Endothelial cell of umbilical vein (primary cell): ENCODE data around the gene TXNDC17. TPM values are rescaled to one million over a fixed set of nuclear protein-coding genes. Genes with fewer than 3 reads are reported as not detected.

Experiments
- BruUV-seq: library from RNA; stranded (reverse); fragments of 400-500 nt; replicated peaks from 2 replicates; lab custom pipeline; 2021; lab: Mats Ljungman, UMichigan
- CTCF ChIA-PET: fragments of 300-600, 350-600 bp; sonication (Branson Sonifier 250); formaldehyde crosslinking; loops from one replicate; lab custom pipeline; 2021; ENCODE audit warnings: antibody characterized with exemption, inconsistent platforms; lab: Charles Lee
- POLR2A ChIA-PET: fragments of 300-600, 350-600 bp; sonication (Branson Sonifier 250); formaldehyde crosslinking; loops from one replicate; lab custom pipeline; 2021; ENCODE audit warnings: antibody characterized with exemption, inconsistent platforms; lab: Charles Lee
- DNase-seq: peaks from one replicate; pipeline ENCODE4 v3.0.0-alpha.2; 2011; ENCODE audit warnings: low read depth, low spot score
- FAIRE-seq: peaks from 2 replicates; lab custom pipeline; 2011; peaks lifted over from hg19 to GRCh38; lab: Jason Lieb, UNC
- H2AFZ ChIP-seq: 2 replicates; pipeline ENCODE4 v1.6.0; 2012; ENCODE audit warnings: low read depth, low read length, control low read depth, inconsistent platforms
- H3K27ac ChIP-seq: 2 replicates; pipeline ENCODE4 v1.5.1; 2011; ENCODE audit warnings: low read depth, mild to moderate bottlenecking, control low read depth, low read length, moderate library complexity; ENCODE audit not compliant: insufficient read depth
- H3K27me3 ChIP-seq, 2 experiments: 2 replicates each; pipeline versions ENCODE4 v1.6.0 to v1.6.1; 2011; ENCODE audit warnings: low read length in 2 of 2, mixed read lengths in 1 of 2; ENCODE audit not compliant: control insufficient read depth in 2 of 2, insufficient read depth in 2 of 2
- H3K36me3 ChIP-seq, 2 experiments: 2 replicates in 1 of 2; 3 replicates in 1 of 2; pipeline ENCODE4 v1.5.1; 2011; ENCODE audit warnings: low read length in 2 of 2, mild to moderate bottlenecking in 1 of 2, moderate library complexity in 1 of 2; ENCODE audit not compliant: control insufficient read depth in 2 of 2, insufficient read depth in 2 of 2; ENCODE audit errors: extremely low read depth in 1 of 2
- H3K4me1 ChIP-seq: 3 replicates; pipeline ENCODE4 v1.5.1; 2011; ENCODE audit warnings: mild to moderate bottlenecking, low read length; ENCODE audit not compliant: control insufficient read depth, insufficient read depth; ENCODE audit errors: extremely low read depth
- H3K4me2 ChIP-seq: 2 replicates; pipeline ENCODE4 v1.6.1; 2011; ENCODE audit warnings: low read length, control low read depth, mixed read lengths; ENCODE audit not compliant: insufficient read depth
- H3K4me3 ChIP-seq, 3 experiments: fragments of 200-600 bp in 1 of 3; sonication (generic), shearing (Covaris generic) in 1 of 3; replicated peaks in 1 of 3; 2 replicates each; pipeline ENCODE4 v1.5.1; 2011 to 2016; ENCODE audit warnings: control low read depth in 3 of 3, low read length in 3 of 3, mild to moderate bottlenecking in 2 of 3, inconsistent platforms in 1 of 3, low read depth in 1 of 3, moderate library complexity in 1 of 3; ENCODE audit not compliant: insufficient read depth in 1 of 3
- H3K79me2 ChIP-seq: 2 replicates; pipeline ENCODE4 v1.6.0; 2012; ENCODE audit warnings: low read length, inconsistent platforms; ENCODE audit not compliant: control insufficient read depth, insufficient read depth
- H3K9ac ChIP-seq: replicated peaks from 2 replicates; pipeline ENCODE3; 2011; ENCODE audit warnings: low read length, control low read depth; ENCODE audit not compliant: insufficient read depth; ENCODE audit errors: extremely low read depth
- H3K9me1 ChIP-seq: replicated peaks from 3 replicates; pipeline ENCODE4 v1.6.0; 2011; ENCODE audit warnings: mild to moderate bottlenecking, low read length; ENCODE audit not compliant: control insufficient read depth, insufficient read depth; ENCODE audit errors: extremely low read depth
- H3K9me3 ChIP-seq: replicated peaks from 2 replicates; pipeline ENCODE4 v1.5.1; 2012; ENCODE audit warnings: low read length, inconsistent platforms; ENCODE audit not compliant: control insufficient read depth, insufficient read depth
- H4K20me1 ChIP-seq: replicated peaks from 2 replicates; pipeline ENCODE3; 2011; ENCODE audit warnings: mild to moderate bottlenecking, low read length; ENCODE audit not compliant: control insufficient read depth, insufficient read depth; ENCODE audit errors: extremely low read depth
- CTCF ChIP-seq, 2 donors: IDR thresholded peaks; 1 replicate in 1 of 2; 2 replicates in 1 of 2; pipeline ENCODE4 v1.5.1; 2011; ENCODE audit warnings: low read length in 2 of 2, mild to moderate bottlenecking in 2 of 2, moderate library complexity in 2 of 2, control low read depth in 1 of 2, inconsistent platforms in 1 of 2, low read depth in 1 of 2; ENCODE audit not compliant: insufficient read depth in 1 of 2; ENCODE audit errors: extremely low read depth in 1 of 2
- EZH2 ChIP-seq: IDR thresholded peaks from 2 replicates; pipeline ENCODE4 v1.6.1; 2012; ENCODE audit warnings: borderline replicate concordance, low read depth, mild to moderate bottlenecking, moderate library complexity, low read length, inconsistent platforms; ENCODE audit not compliant: severe bottlenecking
- GATA2 ChIP-seq: IDR thresholded peaks from 2 replicates; pipeline ENCODE4 v1.7.0; 2011; ENCODE audit warnings: low read depth, mild to moderate bottlenecking, moderate library complexity, mixed read lengths, low read length; ENCODE audit not compliant: insufficient read length, insufficient read depth
- JUN ChIP-seq: IDR thresholded peaks from 2 replicates; pipeline ENCODE4 v1.6.1; 2011; ENCODE audit warnings: borderline replicate concordance, low read depth; ENCODE audit not compliant: insufficient read length, insufficient read depth
- MAX ChIP-seq: IDR thresholded peaks from 2 replicates; pipeline ENCODE4 v1.6.1; 2011; ENCODE audit not compliant: insufficient read depth, insufficient read length
- MYC ChIP-seq: IDR thresholded peaks from one replicate; pipeline ENCODE4 v1.6.1; 2011; ENCODE audit warnings: mild to moderate bottlenecking, low read depth, low read length
- POLR2A ChIP-seq: IDR thresholded peaks from 2 replicates; pipeline ENCODE4 v1.6.1; 2012; ENCODE audit warnings: low read depth, mild to moderate bottlenecking, control low read depth, low read length
- dilution Hi-C: fragments of 300-500 bp; cut with MboI; formaldehyde crosslinking; loops from one replicate; pipeline ENCODE4 v1.15.0; 2019; ENCODE audit warnings: low sequenced_read_pairs; ENCODE audit not compliant: extremely low pct_ligation_motif_present
- intact Hi-C: fragments of 100-400 bp; cut with micrococcal nuclease; formaldehyde crosslinking; loops from one replicate; pipeline ENCODE4 v1.10.0; 2022
- polyA plus RNA-seq, 4 experiments: library from polyadenylated mRNA; depleted of rRNA in 3 of 4; stranded (reverse) in 3 of 4; unstranded in 1 of 4; fragments of >200 nt; gene quantifications; 2 replicates each; pipeline versions ENCODE4 v1.2.1 to v1.2.3, GENCODE V29; 2011 to 2012; ENCODE audit warnings: missing spikeins in 1 of 4
- total RNA-seq: library from RNA; stranded (reverse); gene quantifications from 2 replicates; pipeline ENCODE4 v1.2.3, GENCODE V29; 2021

Gene TXNDC17
- total and polyA plus RNA-seq, 2 donors (not counting 3 experiments of a cell fraction or from before 2014, with no cell fraction given): 101 to 297 TPM

- H4K20me1 ChIP-seq: no peaks in the 10 kb centered on the region
- H3K9ac ChIP-seq: no peak overlapping the region
- no peak overlapping the region for H3K4me2 ChIP-seq
- ChIA-PET POLR2A (no interaction called here), CTCF (interaction anchor here (1.0 to 1.3 kb wide), 2 partner anchors 11 to 315 kb away, joined by 3 read pairs; no protein-coding TSS in a partner anchor)
- intact Hi-C loops: no loop called here
- FAIRE-seq (no peak), DNase-seq (no peak)
- no peaks in the 10 kb centered on the region for H3K4me1 ChIP-seq
- no peak overlapping the region for H3K4me3 ChIP-seq
- no peak for TF ChIP-seq JUN
- no peak for TF ChIP-seq EZH2
- no peak for TF ChIP-seq MAX
- no peak for TF ChIP-seq GATA2
- no peak for TF ChIP-seq CTCF (IDR thresholded peaks at IDR 0.05; ENCODE audit: extremely low read depth in 1 of 2, insufficient read depth in 1 of 2, low read depth in 1 of 2, low read length in 2 of 2)
- no peak for TF ChIP-seq POLR2A
- no peak for TF ChIP-seq MYC
- dilution Hi-C loops: no loop called here
- H3K36me3 ChIP-seq: no peaks in the 10 kb centered on the region
- no peaks in the 10 kb centered on the region for H3K79me2 ChIP-seq
- no TSS peak for BruUV-seq
- H3K27ac ChIP-seq: no peak overlapping the region
- no peak overlapping the region for H2AFZ ChIP-seq
- peaks cover 0 to 7% of the 10 kb centered on the region in 2 experiments for H3K27me3 ChIP-seq
- no peaks in the 10 kb centered on the region for H3K9me3 ChIP-seq
- H3K9me1 ChIP-seq: no peaks in the 10 kb centered on the region
These were observed 48.1 kb downstream of the TXNDC17 start for GRCh38 chr17:6688944-6689343.
